ENCODE results near the gene DNAJB2.

The DNAJB2 gene

DNA sequence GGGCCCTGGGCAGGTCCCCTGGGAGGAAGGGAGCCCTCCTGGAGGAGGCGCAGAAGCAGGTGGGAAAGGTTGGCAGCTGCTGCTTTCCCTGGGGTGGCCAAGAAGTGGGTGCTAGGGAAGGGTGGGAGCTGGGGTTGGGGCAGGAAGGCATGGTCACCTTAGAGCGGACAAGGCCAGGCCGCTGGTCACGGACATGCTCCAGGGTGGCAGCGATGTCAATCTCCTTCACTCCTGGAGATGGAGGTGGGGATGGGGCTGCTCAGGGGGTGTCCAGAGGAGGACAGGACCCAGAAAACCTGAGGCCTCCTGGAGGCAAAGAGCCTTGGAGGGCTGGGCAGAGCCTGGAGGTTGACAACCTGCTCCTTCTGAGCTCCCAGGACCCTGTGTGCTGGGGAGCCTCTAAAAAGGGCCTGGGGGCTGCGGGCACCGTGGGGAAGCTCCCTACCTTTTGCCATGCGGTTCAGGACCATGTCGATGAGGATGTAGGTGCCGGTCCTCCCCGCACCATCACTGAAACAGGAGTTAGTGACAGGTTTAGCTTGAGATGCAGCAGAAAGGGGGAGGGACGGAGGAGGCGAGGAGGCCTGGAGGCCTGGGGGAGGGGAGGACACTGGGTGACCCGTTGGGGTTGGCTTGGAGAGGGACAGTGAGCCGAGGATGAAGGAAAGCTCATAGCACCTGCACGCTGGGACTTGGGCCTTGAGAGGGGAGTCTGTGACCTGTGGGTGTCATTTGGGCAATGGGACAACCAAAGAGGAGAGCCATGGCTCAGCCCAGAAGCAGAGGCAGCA, 11.4 kb downstream of the DNAJB2 start:
- Histone ChIP-seq H3K27ac (no peak overlapping the region), H3K4me3 (ENCODE audit: low read depth in 1 of 2, low read length in 1 of 2) (no peak overlapping the region), H3K36me3 (peaks cover 14% of the 10 kb centered on the region), H3K27me3 (peaks cover 57% of the 10 kb centered on the region), H3K4me1 (ENCODE audit: control insufficient read depth in 1 of 2, insufficient read depth in 1 of 2, low read depth in 1 of 2, low read length in 1 of 2) (peaks cover 11% of the 10 kb centered on the region in 2 experiments), H3K9me3 (no peaks in the 10 kb centered on the region)
- TF ChIP-seq, protein P1, sequence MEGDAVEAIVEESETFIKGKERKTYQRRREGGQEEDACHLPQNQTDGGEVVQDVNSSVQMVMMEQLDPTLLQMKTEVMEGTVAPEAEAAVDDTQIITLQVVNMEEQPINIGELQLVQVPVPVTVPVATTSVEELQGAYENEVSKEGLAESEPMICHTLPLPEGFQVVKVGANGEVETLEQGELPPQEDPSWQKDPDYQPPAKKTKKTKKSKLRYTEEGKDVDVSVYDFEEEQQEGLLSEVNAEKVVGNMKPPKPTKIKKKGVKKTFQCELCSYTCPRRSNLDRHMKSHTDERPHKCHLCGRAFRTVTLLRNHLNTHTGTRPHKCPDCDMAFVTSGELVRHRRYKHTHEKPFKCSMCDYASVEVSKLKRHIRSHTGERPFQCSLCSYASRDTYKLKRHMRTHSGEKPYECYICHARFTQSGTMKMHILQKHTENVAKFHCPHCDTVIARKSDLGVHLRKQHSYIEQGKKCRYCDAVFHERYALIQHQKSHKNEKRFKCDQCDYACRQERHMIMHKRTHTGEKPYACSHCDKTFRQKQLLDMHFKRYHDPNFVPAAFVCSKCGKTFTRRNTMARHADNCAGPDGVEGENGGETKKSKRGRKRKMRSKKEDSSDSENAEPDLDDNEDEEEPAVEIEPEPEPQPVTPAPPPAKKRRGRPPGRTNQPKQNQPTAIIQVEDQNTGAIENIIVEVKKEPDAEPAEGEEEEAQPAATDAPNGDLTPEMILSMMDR (IDR thresholded peaks at IDR 0.05) = no peak

DNA sequence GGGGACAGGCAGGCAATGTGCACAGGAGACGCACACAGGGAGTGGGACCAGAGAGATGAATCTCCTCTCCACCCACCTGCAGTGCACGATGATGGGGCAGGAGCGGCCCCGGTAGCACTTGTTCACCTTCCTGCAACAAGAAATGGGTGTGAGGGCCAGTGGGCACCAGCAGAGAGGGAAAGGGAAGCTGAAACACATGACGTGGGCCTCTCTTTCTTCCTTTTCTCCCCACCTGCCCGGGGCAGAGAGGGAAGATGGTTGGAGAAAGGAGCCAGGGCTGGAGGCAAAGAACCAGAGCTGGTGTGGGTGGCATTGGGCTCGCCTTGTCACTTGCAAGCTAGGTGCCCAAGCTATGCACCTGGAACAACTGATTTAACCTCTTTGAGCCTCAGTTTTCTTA, 12.2 kb downstream of the DNAJB2 start:
- Histone ChIP-seq H3K27me3 (peaks cover 65% of the 10 kb centered on the region), H3K4me3 (ENCODE audit: low read depth in 1 of 2, low read length in 1 of 2) (no peak overlapping the region), H3K9me3 (no peaks in the 10 kb centered on the region), H3K36me3 (peaks cover 6% of the 10 kb centered on the region), H3K4me1 (ENCODE audit: control insufficient read depth in 1 of 2, insufficient read depth in 1 of 2, low read depth in 1 of 2, low read length in 1 of 2) (peaks cover 11% of the 10 kb centered on the region in 2 experiments), H3K27ac (no peak overlapping the region)
- TF ChIP-seq, protein P1 (IDR thresholded peaks at IDR 0.05) = no peak

DNA sequence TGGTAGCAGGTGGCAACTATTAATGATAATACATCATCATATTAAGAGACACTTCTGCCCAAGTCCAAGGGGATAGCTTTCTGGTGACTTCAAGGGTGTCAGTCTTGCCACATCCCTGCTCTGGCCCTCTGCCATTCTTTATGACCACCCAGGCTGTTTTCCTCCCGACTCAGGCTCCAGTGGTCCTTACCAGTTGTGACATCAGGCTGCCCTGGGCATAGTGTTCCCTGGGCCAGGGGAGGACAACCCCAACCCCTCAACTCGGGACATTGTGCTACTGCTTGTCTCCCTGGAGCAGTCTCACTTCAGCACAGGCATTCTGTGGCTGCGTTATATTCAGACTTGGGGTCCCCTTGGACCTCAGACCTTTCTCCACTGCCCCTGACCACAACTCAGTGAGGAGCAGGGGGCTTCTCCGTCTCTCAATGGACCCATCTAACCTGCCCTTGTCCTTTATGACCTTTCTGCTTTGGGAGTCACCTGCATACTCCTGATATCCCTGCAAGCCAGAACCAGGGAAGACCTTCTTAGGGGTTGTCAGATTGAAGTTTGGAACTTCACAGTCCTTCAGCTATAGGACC, 12.8 kb downstream of the DNAJB2 start:
- no peaks in the 10 kb centered on the region for H3K9me3 ChIP-seq
- H3K27me3 ChIP-seq = peaks cover 71% of the 10 kb centered on the region
- TF ChIP-seq, protein P1 (IDR thresholded peaks at IDR 0.05) = no peak
- H3K4me3 ChIP-seq (ENCODE audit: low read depth in 1 of 2, low read length in 1 of 2) = no peak overlapping the region
- H3K4me1 ChIP-seq (ENCODE audit: control insufficient read depth in 1 of 2, insufficient read depth in 1 of 2, low read depth in 1 of 2, low read length in 1 of 2) = peaks cover 11% of the 10 kb centered on the region in 2 experiments
- no peak overlapping the region for H3K27ac ChIP-seq
- H3K36me3 ChIP-seq = no peaks in the 10 kb centered on the region

DNA sequence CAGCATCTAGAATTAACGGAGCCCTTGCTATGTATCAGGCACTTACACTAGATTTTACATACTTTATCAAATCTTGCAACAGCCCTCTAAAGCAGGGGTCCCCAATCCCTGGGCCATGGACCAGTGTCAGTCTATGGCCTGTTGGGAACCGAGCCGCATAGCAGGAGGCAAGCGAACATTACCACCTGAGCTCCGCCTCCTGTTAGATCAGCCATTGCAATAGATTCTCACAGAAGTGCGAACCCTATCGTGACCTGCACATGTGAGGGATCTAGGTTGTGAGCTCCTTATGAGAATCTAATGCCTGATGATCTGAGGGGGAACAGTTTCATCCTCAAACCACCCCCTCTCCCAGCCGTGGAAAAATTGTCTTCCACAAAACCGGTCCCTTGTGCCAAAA, 13.4 kb downstream of the DNAJB2 start:
- H3K4me1 ChIP-seq (ENCODE audit: control insufficient read depth in 1 of 2, insufficient read depth in 1 of 2, low read depth in 1 of 2, low read length in 1 of 2) = peaks cover 11% of the 10 kb centered on the region in 2 experiments
- no peaks in the 10 kb centered on the region for H3K36me3 ChIP-seq
- H3K4me3 ChIP-seq (ENCODE audit: low read depth in 1 of 2, low read length in 1 of 2) = no peak overlapping the region
- H3K27me3 ChIP-seq = peaks cover 75% of the 10 kb centered on the region
- no peaks in the 10 kb centered on the region for H3K9me3 ChIP-seq
- TF ChIP-seq, protein P1 (IDR thresholded peaks at IDR 0.05) = no peak
- H3K27ac ChIP-seq = no peak overlapping the region

DNA sequence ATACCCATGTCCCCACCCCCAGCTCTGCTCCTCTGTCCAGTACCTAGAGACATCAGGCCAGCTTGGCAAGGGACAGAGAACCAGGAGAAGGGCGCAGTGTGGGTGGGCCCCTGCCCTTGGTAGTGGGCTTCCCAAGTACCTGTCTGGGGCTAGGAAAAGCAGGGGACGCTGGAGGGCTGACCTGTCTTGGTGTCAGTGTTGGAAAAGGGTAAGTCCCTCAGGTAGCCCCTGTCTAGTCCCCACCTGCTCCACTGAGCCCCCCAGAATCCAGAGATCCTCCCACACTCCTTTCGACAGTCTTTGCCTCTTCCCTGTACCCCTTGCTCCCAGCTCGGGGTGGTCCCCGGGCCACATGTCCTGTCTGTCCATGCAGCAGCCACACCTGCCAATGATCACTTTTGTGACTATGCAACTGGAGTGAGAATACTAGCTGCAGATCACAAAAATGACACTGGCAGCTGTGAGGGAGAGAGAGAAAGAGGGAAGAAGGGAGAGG, 14.6 kb downstream of the DNAJB2 start:
- Histone ChIP-seq H3K27ac (no peak overlapping the region), H3K36me3 (no peaks in the 10 kb centered on the region), H3K9me3 (no peaks in the 10 kb centered on the region), H3K27me3 (peaks cover 87% of the 10 kb centered on the region), H3K4me3 (ENCODE audit: low read depth in 1 of 2, low read length in 1 of 2) (peak overlapping the region in 1 of 2 experiments; percentile 85), H3K4me1 (ENCODE audit: control insufficient read depth in 1 of 2, insufficient read depth in 1 of 2, low read depth in 1 of 2, low read length in 1 of 2) (peaks cover 11 to 14% of the 10 kb centered on the region in 2 experiments)
- TF ChIP-seq, protein P1 (IDR thresholded peaks at IDR 0.05) = no peak

Data from neutrophil (primary cell).